COLO829 (cell line): ENCODE results near the gene ASTN1.

Experiments
- DNase-seq: peaks from one replicate; pipeline ENCODE4 v3.0.0; 2012; ENCODE audit warnings: low spot score

ASTN1 gene

GRCh38 chr1:177043597-177043996 is 120.9 kb downstream of the ASTN1 start:
- no peak for DNase-seq

DNA sequence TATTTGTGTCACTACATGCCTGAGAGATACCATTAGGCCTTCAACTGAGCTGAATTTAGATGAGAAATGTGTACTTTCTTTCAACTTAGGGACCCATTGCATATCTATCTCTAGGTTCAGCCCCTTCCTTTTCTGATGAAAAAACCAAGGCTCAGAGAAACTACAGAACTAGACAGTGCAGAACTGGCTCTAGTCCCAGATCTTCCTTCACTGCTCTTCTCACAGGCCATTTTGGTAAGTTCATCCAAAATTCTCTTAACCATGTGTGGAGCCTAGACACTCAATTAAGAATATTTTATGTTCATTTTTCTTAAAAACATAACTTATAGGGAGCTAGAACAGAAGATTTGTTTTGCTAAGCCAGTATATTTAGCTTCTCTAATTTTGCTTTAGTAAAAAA is 128.9 kb downstream of the ASTN1 start:
- DNase-seq: no peak

DNA sequence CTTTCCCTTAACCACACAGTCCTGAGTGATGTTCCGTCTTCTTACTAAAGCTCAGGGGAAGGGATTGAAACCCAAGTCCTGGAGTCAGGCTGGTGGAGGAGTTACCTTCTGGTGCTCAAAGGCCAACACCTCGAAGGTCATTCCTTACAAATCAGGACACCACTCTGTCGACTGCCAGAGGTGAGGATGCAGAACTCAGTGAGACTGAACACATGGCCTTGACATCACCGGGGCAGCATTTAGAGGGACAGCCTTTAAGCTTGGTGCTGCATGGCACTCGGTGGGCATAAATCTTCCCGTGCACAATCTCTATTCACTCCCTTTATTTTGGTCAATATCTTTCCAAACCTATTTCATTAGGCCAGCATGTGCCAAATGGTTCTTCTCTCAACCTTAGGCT is 130.9 kb downstream of the ASTN1 start:
- no peak for DNase-seq

DNA sequence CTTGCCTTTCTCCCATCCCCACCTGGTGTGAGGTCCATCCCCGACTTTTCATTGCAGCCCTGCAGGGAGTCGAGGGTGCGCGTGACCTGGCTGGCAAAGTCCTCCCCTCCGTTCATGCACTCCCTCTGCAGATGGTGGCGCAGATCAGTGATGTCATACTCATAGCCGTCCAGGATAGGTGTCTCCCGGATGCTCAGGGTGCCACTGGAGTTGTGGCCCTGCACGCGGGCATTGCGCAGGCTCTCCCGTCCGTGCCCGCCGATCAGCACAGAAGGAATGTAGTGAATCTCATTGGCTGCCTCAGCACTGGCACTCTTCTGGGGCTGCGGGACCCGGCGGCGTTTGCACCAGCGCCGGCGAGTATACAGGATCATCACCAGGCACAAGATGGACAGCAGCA is 132.1 kb downstream of the ASTN1 start:
- DNase-seq: no peak

DNA sequence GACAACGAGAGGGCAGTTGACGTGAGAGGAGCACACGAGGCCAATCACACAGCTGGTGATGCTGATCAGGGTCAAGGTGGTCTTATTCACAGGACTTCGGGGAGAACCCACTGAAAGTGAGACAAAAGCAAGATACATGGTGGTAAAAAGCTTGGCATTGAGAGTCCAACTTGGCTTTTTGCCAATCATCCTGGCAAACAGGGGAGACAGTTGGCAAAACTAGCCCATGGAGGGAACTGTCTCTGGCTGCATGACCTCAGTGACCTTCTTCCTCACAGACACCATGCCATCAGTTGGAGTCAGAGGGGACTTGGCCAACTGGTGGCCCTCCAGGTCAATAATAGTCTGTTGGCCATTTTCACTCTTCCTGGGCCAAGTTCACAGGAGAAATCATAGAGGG is 139.9 kb downstream of the ASTN1 start:
- no peak for DNase-seq

GRCh38 chr1:177023726-177024125 is 140.8 kb downstream of the ASTN1 start:
- no peak for DNase-seq

- DNase-seq: no peak
Measured at GRCh38 chr1:177023249-177023648, 141.3 kb downstream of the ASTN1 start.

- DNase-seq: no peak
Measured at GRCh38 chr1:177021687-177022086, 142.8 kb downstream of the ASTN1 start.

DNA sequence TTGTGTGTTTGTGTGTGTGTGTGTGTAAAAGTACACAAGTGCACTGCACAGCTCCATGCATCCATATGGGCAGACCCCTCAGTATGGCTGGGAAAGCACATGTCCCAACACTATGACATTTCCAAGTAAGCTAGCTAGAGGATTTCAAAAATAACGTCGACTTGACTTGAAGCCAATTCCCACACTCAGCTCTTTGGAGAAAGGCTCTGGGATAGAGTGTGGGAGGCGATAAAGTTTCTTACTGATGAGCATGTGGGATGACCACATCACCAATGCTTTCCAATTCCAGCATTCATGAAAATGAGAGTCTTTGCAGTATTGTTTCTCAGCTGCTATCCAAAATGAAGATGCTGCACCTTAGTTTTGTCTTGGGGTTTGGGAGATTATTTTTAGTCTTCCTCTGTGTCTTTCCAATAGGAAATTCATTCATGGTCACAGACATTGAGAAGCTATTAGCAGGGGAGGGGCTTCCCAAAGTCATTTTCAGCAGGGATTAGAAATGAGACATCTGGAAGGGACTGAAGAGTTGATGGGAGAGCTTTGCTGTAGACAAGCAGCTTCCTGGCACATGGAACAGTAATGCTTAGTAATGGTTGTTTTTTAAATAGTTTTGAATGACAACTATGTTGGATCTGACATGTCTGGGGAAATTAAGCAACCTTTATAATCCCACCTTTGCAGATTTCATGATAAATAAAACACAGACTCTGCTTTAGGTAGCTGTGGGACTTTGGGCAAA is 143.5 kb downstream of the ASTN1 start:
- DNase-seq: no peak

- DNase-seq: no peak
Measured at GRCh38 chr1:177017287-177017852, 147.1 kb downstream of the ASTN1 start.

DNA sequence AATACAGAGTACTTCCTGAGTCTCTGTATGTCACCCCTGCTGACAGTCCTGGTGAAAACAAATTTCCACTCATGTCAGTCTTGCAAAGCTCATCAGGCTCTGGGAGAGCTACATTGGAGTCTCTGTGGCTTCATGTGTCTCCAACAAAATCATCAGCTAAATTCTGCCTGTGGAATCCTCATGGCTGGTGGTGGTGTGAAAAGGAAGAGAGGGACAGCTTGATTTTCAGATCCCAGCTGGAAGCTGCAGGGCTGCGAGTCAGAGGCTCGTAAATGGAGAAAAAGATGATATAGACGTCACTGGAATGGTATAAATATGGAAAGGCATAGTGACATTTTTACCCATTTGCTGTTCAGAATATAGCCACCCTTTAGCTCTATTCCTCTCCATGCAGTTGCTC is 150.2 kb downstream of the ASTN1 start:
- DNase-seq: no peak

GRCh38 chr1:177012342-177012925 is 152.1 kb downstream of the ASTN1 start:
- DNase-seq: no peak

DNA sequence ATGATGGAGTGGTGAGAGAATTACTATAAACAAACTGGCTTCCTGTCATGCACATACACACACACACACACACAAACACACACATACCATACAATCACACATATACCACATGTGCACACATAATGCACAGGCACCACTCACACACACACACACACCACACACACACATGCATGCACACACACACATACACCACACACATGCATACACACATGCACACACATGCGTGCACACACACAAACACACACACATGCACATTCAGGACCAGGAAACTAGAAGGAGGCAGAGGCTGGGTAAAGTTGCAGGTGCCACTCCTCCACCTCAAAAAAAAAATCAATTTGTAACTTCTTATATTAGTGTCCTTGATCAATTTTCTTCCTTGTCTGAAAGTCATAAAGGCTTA is 153.0 kb downstream of the ASTN1 start:
- DNase-seq: no peak

DNA sequence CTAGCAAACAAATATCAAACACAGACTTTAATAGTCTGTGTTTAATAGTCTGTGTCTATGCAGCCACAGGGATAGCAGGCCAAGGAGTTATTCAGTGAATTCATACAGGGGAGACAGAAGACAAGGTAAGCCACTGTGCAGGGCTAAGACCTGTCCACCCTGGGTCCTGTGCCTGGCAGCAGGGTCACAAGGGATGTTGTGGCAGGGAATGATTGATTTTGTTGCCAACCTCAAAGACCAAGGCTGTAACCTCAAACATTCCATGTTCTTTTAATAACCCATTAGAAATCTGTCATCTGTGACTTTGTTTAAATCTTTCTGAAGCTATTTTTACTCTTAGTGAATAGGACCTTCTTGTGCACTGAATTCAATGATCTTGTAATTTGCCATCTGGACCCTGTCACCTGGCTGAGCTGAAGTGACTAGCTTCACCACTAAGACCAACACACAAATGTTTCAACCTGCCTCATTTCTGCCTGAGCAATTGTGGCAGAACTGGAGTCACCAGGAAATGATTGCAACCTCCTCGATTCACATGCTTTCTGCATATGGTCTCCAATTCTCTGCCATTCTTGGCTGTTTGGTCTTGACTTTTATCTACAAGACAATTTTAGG is 154.2 kb downstream of the ASTN1 start:
- DNase-seq: no peak

- DNase-seq: no peak
Measured at GRCh38 chr1:177008653-177009052, 155.9 kb downstream of the ASTN1 start.

- no peak for DNase-seq
Measured at GRCh38 chr1:177007437-177008161, 156.9 kb downstream of the ASTN1 start.

GRCh38 chr1:177002891-177003290 is 161.6 kb downstream of the ASTN1 start:
- DNase-seq: no peak

GRCh38 chr1:177001556-177001955 is 163.0 kb downstream of the ASTN1 start:
- no peak for DNase-seq

DNA sequence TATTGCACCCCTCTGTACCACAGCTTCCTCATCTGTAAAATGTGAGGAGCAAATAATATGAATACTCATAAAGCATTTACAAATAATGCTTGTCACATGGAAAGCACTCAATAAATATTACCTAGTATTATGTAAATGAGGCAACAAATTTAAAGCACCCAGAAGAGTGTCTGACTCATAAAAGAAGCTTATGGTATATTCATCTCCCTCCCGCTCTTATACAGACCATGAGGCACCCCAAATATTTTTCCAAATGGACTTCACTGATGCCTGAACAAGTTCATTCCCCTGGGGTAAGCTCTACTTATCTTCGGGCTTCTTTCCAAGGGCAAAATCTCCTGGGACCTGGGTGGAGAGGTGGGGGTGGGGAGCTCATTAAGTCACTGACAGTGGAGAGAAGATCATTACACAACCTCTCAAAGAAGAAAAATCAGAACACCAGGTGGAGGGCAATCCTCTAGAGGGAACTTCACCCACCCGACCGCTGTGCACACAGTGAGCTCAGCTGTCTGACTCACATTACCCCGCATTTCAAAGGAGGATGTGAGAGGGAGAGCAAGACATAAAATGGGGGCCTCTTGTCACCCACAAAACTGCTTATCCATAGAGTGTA is 166.2 kb downstream of the ASTN1 start:
- no peak for DNase-seq

DNA sequence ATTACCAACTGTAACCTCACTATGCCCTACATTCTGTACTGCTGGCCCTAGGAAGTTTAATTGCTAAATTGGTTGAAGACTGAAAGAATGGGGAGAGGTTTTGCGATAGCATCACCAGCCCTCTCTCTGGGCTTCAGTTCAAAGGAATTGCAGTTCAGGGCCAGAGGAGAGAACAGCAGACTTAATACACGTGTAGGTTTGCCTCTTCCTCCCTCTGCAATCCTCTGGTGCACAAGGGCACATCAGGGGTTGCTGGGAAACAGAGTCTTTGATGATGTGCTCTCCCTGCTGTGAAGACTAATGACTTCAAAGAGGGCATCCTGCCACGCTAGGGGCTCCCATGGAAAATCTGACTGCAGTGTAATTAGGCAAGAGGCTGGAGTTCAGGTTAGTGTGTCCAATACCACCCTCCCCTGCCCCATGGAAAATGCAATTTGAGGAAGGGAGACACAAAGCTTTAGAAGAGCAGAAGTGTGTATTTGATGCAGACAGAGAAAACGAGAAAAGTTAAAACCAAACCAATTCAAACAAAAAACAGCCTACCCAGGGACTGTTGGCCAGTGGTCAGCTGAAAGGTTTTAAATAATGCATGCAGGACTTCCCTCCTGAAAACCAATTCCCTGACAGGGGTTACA is 167.9 kb downstream of the ASTN1 start:
- no peak for DNase-seq

DNA sequence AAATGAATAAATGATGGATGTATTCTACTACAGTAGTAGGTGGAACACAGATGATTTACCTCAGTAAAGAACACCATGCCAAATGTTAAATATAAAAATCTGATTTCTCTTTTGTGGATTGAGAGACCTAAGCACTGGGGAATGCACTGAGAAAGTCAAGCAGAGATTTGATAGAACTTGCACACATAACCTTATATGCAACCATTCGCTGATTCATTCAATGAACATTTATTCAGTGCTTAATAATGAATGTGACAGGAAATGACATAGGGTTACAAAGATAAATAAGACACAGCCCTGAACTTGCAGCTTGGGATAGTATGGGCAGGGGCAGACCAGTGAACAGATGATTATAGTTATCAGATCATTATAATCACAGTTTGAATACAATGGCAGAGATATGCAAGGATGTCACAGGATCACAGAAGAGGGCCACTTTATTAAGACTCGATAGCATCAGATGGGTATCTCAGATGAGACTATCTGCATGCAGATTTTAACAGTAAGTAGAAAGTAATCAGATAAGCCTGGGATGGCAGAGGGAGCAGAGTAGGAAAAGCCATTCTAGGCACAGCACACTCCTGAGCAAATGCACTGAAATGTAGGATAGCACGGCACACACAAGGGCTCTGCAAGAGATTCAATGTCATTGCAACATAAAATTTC is 169.4 kb downstream of the ASTN1 start:
- no peak for DNase-seq
